Astrocyte (in vitro differentiated cells and primary cell): Measurements from ENCODE around the gene RUNX3. TPM values are rescaled to one million over a fixed set of nuclear protein-coding genes. Genes with fewer than 3 reads are reported as not detected.

Source experiments
- DNase-seq: peaks from one replicate; pipeline ENCODE4 v3.0.0-alpha.2; 2010; ENCODE audit warnings: low read depth
- FAIRE-seq: peaks from 2 replicates; lab custom pipeline; 2011; peaks lifted over from hg19 to GRCh38; lab: Jason Lieb, UNC
- H2AFZ ChIP-seq: 2 replicates; pipeline ENCODE4 v1.6.0; 2012; ENCODE audit warnings: low read depth, low read length, inconsistent platforms
- H3K27ac ChIP-seq: 2 replicates; pipeline ENCODE4 v1.5.1; 2011; ENCODE audit warnings: low read depth, low read length, inconsistent platforms
- H3K27me3 ChIP-seq: 2 replicates; pipeline ENCODE4 v1.6.0; 2011; ENCODE audit warnings: low read length, inconsistent platforms; ENCODE audit not compliant: insufficient read depth
- H3K36me3 ChIP-seq: 2 replicates; pipeline ENCODE4 v1.5.1; 2011; ENCODE audit warnings: low read length, inconsistent platforms; ENCODE audit not compliant: insufficient read depth
- H3K4me1 ChIP-seq: 2 replicates; pipeline ENCODE4 v1.5.1; 2011; ENCODE audit warnings: low read length, inconsistent platforms; ENCODE audit not compliant: insufficient read depth
- H3K4me2 ChIP-seq: 2 replicates; pipeline ENCODE4 v1.6.0; 2012; ENCODE audit warnings: low read length, inconsistent platforms
- H3K4me3 ChIP-seq: 2 replicates; pipeline ENCODE4 v1.5.1; 2011; ENCODE audit warnings: low read depth, mild to moderate bottlenecking, low read length, inconsistent platforms; ENCODE audit not compliant: insufficient read depth
- H3K79me2 ChIP-seq: 2 replicates; pipeline ENCODE4 v1.6.0; 2012; ENCODE audit warnings: mild to moderate bottlenecking, low read length, inconsistent platforms; ENCODE audit not compliant: insufficient read depth
- H3K9ac ChIP-seq: 2 replicates; pipeline ENCODE4 v1.6.0; 2012; ENCODE audit warnings: mild to moderate bottlenecking, low read length, inconsistent platforms
- H3K9me3 ChIP-seq: 2 replicates; pipeline ENCODE4 v1.5.1; 2012; ENCODE audit warnings: low read depth, mild to moderate bottlenecking, low read length, inconsistent platforms; ENCODE audit not compliant: insufficient read depth
- H4K20me1 ChIP-seq: 2 replicates; pipeline ENCODE4 v1.6.0; 2012; ENCODE audit warnings: low read length, inconsistent platforms; ENCODE audit not compliant: insufficient read depth
- H3K27ac Mint-ChIP-seq: one replicate; pipeline ENCODE4 v1.8.0; 2021; ENCODE audit warnings: mild to moderate bottlenecking, mixed read lengths; ENCODE audit not compliant: unreplicated experiment
- H3K27me3 Mint-ChIP-seq: one replicate; pipeline ENCODE4 v1.8.0; 2021; ENCODE audit warnings: low read depth, mixed read lengths; ENCODE audit not compliant: unreplicated experiment
- H3K36me3 Mint-ChIP-seq: one replicate; pipeline ENCODE4 v1.8.0; 2021; ENCODE audit warnings: low read depth, mixed read lengths; ENCODE audit not compliant: unreplicated experiment
- H3K4me1 Mint-ChIP-seq: one replicate; pipeline ENCODE4 v1.8.0; 2021; ENCODE audit warnings: low read depth, mixed read lengths; ENCODE audit not compliant: unreplicated experiment
- H3K4me3 Mint-ChIP-seq: one replicate; pipeline ENCODE4 v1.8.0; 2021; ENCODE audit warnings: mild to moderate bottlenecking, moderate library complexity, mixed read lengths; ENCODE audit not compliant: unreplicated experiment
- H3K9me3 Mint-ChIP-seq: one replicate; pipeline ENCODE4 v1.8.0; 2021; ENCODE audit warnings: mild to moderate bottlenecking, mixed read lengths; ENCODE audit not compliant: unreplicated experiment
- EZH2 ChIP-seq: IDR thresholded peaks from 2 replicates; pipeline ENCODE4 v1.6.1; 2012; ENCODE audit warnings: mild to moderate bottlenecking, low read length, inconsistent platforms; ENCODE audit not compliant: insufficient read depth
- total RNA-seq: library from RNA; stranded (reverse); gene quantifications from 2 replicates; pipeline ENCODE4 v1.2.1, GENCODE V29; 2021
- TF ChIP-seq, protein P1 (sequence below): IDR thresholded peaks from 2 replicates; pipeline ENCODE4 v1.5.1; 2011; ENCODE audit warnings: low read depth, mild to moderate bottlenecking, inconsistent platforms, low read length, moderate library complexity; ENCODE audit not compliant: insufficient read depth

The RUNX3 gene
- total RNA-seq, 1 donor from 2014 or later: 2.5 TPM

DNA sequence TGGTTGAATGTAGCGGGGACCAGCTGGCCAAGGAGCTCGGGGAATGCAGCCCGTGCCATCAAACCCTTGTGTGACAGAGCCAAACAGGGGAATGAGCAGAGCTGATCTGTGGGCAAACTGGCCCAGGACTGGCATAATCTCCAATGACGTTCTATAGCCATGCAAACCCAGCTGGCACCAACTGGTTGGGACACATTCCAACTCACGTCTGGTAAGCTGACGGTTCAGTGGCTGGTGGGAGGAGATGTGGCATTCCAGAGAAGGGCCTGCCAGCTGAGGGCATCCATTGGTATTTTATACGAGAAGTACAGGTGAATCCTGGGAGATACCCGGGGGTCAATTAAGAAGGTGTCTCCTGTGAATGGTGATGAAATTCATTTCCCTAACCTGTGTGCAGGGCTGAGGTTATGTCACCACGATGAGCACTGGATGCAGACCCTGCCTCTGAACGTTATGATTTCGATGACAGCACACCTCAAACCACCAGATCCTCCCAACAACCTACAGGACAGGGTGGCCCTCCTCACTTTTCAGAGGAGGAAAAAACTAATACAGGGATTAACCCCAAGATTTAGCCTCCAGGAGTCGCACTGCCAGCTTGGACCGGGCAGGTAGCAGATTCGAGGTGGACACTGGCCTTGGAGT lies 39.0 kb upstream of the RUNX3 start:
- Histone ChIP-seq H3K9ac (no peak overlapping the region), H3K9me3 (peaks cover under 1% of the 10 kb centered on the region), H3K4me3 (no peak overlapping the region), H3K27me3 (no peaks in the 10 kb centered on the region), H3K36me3 (no peaks in the 10 kb centered on the region), H2AFZ (no peak overlapping the region), H3K79me2 (no peaks in the 10 kb centered on the region), H3K4me1 (peaks cover 53% of the 10 kb centered on the region), H3K27ac (no peak overlapping the region), H4K20me1 (no peaks in the 10 kb centered on the region), H3K4me2 (no peak overlapping the region)
- Mint-ChIP-seq H3K27me3 (peaks cover 3% of the 10 kb centered on the region), H3K4me1 (peaks cover 44% of the 10 kb centered on the region), H3K9me3 (peaks cover 7% of the 10 kb centered on the region), H3K36me3 (peaks cover 2% of the 10 kb centered on the region), H3K4me3 (no peak overlapping the region), H3K27ac (no peak overlapping the region)
- DNase-seq (no peak), FAIRE-seq (no peak)
- no peak for TF ChIP-seq EZH2
- TF ChIP-seq, protein P1, sequence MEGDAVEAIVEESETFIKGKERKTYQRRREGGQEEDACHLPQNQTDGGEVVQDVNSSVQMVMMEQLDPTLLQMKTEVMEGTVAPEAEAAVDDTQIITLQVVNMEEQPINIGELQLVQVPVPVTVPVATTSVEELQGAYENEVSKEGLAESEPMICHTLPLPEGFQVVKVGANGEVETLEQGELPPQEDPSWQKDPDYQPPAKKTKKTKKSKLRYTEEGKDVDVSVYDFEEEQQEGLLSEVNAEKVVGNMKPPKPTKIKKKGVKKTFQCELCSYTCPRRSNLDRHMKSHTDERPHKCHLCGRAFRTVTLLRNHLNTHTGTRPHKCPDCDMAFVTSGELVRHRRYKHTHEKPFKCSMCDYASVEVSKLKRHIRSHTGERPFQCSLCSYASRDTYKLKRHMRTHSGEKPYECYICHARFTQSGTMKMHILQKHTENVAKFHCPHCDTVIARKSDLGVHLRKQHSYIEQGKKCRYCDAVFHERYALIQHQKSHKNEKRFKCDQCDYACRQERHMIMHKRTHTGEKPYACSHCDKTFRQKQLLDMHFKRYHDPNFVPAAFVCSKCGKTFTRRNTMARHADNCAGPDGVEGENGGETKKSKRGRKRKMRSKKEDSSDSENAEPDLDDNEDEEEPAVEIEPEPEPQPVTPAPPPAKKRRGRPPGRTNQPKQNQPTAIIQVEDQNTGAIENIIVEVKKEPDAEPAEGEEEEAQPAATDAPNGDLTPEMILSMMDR: no peak

DNA sequence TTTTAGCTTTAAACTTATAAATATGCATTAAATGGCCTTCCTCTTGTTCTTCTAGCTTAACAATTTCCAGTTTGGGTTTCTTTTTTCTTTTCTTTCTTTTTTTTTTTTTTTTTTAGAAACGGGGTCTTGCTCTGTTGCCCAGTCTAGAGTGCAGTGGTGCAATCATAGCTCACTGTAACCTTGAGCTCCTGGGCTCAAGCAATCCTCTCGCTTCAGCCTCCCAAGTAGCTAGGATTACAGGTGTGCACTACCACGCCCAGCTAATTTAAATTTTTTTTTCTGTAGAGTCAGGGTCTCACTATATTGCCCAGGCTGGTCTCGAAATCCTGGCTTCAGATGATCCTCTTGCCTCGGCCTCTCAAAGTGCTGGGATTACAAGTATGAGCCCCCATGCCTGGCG lies 37.9 kb upstream of the RUNX3 start:
- peaks cover 47% of the 10 kb centered on the region for H3K4me1 Mint-ChIP-seq
- no peaks in the 10 kb centered on the region for H3K79me2 ChIP-seq
- peaks cover 5% of the 10 kb centered on the region for H3K9me3 Mint-ChIP-seq
- no peaks in the 10 kb centered on the region for H3K9me3 ChIP-seq
- no peak overlapping the region for H3K4me3 Mint-ChIP-seq
- DNase-seq (no peak), FAIRE-seq (no peak)
- no peak overlapping the region for H3K9ac ChIP-seq
- H3K4me1 ChIP-seq: peaks cover 62% of the 10 kb centered on the region
- H3K4me2 ChIP-seq: no peak overlapping the region
- peaks cover 3% of the 10 kb centered on the region for H3K27me3 ChIP-seq
- H3K4me3 ChIP-seq: no peak overlapping the region
- H3K27ac ChIP-seq: no peak overlapping the region
- TF ChIP-seq, protein P1: no peak
- TF ChIP-seq EZH2: no peak
- H3K27ac Mint-ChIP-seq: no peak overlapping the region
- no peaks in the 10 kb centered on the region for H3K36me3 ChIP-seq
- H3K27me3 Mint-ChIP-seq: peaks cover 4% of the 10 kb centered on the region
- H3K36me3 Mint-ChIP-seq: no peaks in the 10 kb centered on the region
- no peaks in the 10 kb centered on the region for H4K20me1 ChIP-seq
- no peak overlapping the region for H2AFZ ChIP-seq

DNA sequence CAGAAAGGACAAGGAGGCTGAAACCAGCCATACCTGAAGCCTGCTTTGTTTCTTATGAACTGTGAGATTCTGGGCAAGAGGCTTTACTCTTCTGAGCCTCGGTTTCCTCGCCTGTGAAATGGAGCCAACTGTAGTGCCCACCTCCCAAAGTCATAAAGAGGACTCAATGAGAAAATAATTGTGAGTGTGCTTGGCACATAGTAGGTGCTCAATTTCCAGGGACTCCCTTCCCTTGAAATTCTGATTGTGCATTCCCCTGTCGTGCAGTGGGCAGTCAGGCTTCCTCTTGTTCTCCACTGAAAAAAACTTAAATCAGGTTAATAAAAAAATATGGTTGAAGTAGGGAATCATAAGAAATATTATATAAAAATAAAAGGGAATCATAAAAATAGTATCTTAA lies 37.5 kb upstream of the RUNX3 start:
- Histone ChIP-seq H3K9me3 (no peaks in the 10 kb centered on the region), H3K4me1 (peaks cover 62% of the 10 kb centered on the region), H4K20me1 (no peaks in the 10 kb centered on the region), H2AFZ (no peak overlapping the region), H3K27me3 (peaks cover 3% of the 10 kb centered on the region), H3K4me3 (no peak overlapping the region), H3K27ac (peak overlapping the region; percentile 39), H3K79me2 (no peaks in the 10 kb centered on the region), H3K4me2 (no peak overlapping the region), H3K36me3 (no peaks in the 10 kb centered on the region), H3K9ac (peak overlapping the region; percentile 29)
- FAIRE-seq: no peak
- DNase-seq: no peak
- Mint-ChIP-seq H3K27ac (no peak overlapping the region), H3K9me3 (peaks cover 3% of the 10 kb centered on the region), H3K4me3 (no peak overlapping the region), H3K36me3 (no peaks in the 10 kb centered on the region), H3K4me1 (peaks cover 45% of the 10 kb centered on the region), H3K27me3 (peaks cover 8% of the 10 kb centered on the region)
- TF ChIP-seq EZH2: no peak
- TF ChIP-seq, protein P1: no peak
